PC-9 (cell line): ENCODE measurements around the gene ATAD3C. TPM values are rescaled to one million over a fixed set of nuclear protein-coding genes. Genes with fewer than 3 reads are reported as not detected.
"Not testable (repeated sequence)": the region's sequence is repeated elsewhere in the genome, so short reads cannot be mapped to it uniquely, and the experiment has no call there.

Source experiments
- BruUV-seq: library from RNA; stranded (reverse); fragments of 400-500 nt; replicated peaks from 2 replicates; lab custom pipeline; 2021; lab: Mats Ljungman, UMichigan
- CTCF ChIA-PET: fragments of 300-600 bp; sonication (Branson Sonifier 250); formaldehyde crosslinking; loops from one replicate; lab custom pipeline; 2022; ENCODE audit warnings: antibody characterized with exemption; lab: Charles Lee
- POLR2A ChIA-PET: fragments of 300-600 bp; sonication (Branson Sonifier 250); formaldehyde crosslinking; loops from one replicate; lab custom pipeline; 2022; ENCODE audit warnings: antibody characterized with exemption; ENCODE audit not compliant: unreplicated experiment; lab: Charles Lee
- DNase-seq, 2 experiments: peaks; one replicate each; pipeline versions ENCODE4 v3.0.0 to v3.0.0-alpha.2; 2015 to 2022; ENCODE audit warnings: mixed read lengths in 1 of 2
- H2AFZ ChIP-seq: fragments of 200-600 bp; sonication (generic); 2 replicates; pipeline ENCODE4 v1.8.1; 2017; ENCODE audit warnings: antibody characterized with exemption
- H3F3A ChIP-seq: fragments of 200-600 bp; sonication (generic); 2 replicates; pipeline ENCODE4 v1.8.1; 2017; ENCODE audit warnings: antibody characterized with exemption, mild to moderate bottlenecking, low read depth; ENCODE audit not compliant: insufficient read depth
- H3K27ac ChIP-seq: fragments of 200-600 bp; sonication (generic); 2 replicates; pipeline ENCODE4 v1.6.1; 2016; ENCODE audit warnings: mixed run types
- H3K27me3 ChIP-seq: fragments of 200-600 bp; sonication (generic); 2 replicates; pipeline ENCODE4 v1.6.1; 2016; ENCODE audit warnings: low read depth, mixed run types; ENCODE audit not compliant: insufficient read depth
- H3K36me3 ChIP-seq: fragments of 200-600 bp; sonication (generic); 2 replicates; pipeline ENCODE4 v1.6.1; 2016; ENCODE audit warnings: low read depth, mixed run types
- H3K4me1 ChIP-seq: fragments of 200-600 bp; sonication (generic); replicated peaks from 2 replicates; pipeline ENCODE4 v1.6.1; 2016; ENCODE audit warnings: mixed run types; ENCODE audit not compliant: insufficient read depth
- H3K4me2 ChIP-seq: fragments of 200-600 bp; sonication (generic); 2 replicates; pipeline ENCODE4 v1.6.1; 2017; ENCODE audit warnings: mixed run types
- H3K4me3 ChIP-seq: fragments of 200-600 bp; sonication (generic); 2 replicates; pipeline ENCODE4 v1.6.1; 2016; ENCODE audit warnings: mixed run types
- H3K79me2 ChIP-seq: fragments of 200-600 bp; sonication (generic); 2 replicates; pipeline ENCODE4 v1.6.1; 2017; ENCODE audit warnings: low read depth, mixed run types
- H3K9me2 ChIP-seq: fragments of 200-600 bp; sonication (generic); 2 replicates; pipeline ENCODE4 v1.8.1; 2017; ENCODE audit warnings: mild to moderate bottlenecking; ENCODE audit not compliant: insufficient read depth
- H3K9me3 ChIP-seq: fragments of 200-600 bp; sonication (generic); 2 replicates; pipeline ENCODE4 v1.8.1; 2016; ENCODE audit warnings: low read depth; ENCODE audit not compliant: insufficient read depth
- H4K20me1 ChIP-seq: fragments of 200-600 bp; sonication (generic); 2 replicates; pipeline ENCODE4 v1.8.1; 2017; ENCODE audit not compliant: insufficient read depth
- CTCF ChIP-seq: fragments of 200-600 bp; sonication (generic); conservative IDR thresholded peaks from 2 replicates; pipeline ENCODE4 v1.6.1; 2017; ENCODE audit warnings: mixed run types, antibody characterized with exemption, mild to moderate bottlenecking, moderate library complexity
- EZH2 ChIP-seq: fragments of 200-600 bp; sonication (generic); IDR thresholded peaks from 2 replicates; pipeline ENCODE4 v1.8.0; 2017; ENCODE audit warnings: antibody characterized with exemption, low read depth
- intact Hi-C: fragments of 100-400 bp; cut with micrococcal nuclease; formaldehyde crosslinking; loops from one replicate; pipeline ENCODE4 v1.10.0; 2022; ENCODE audit not compliant: unreplicated experiment
- total RNA-seq: library from RNA; stranded (reverse); gene quantifications from 2 replicates; pipeline ENCODE4 v1.2.3, GENCODE V29; 2021

ATAD3C gene
- total RNA-seq, 1 experiment from 2014 or later: 4.0 TPM

- H2AFZ ChIP-seq: no peak overlapping the region
- no peaks in the 10 kb centered on the region for H3K9me3 ChIP-seq
These were observed 21.7 kb upstream of the ATAD3C start for GRCh38 chr1:1427820-1428148.

GRCh38 chr1:1428174-1428573, 21.3 kb upstream of the ATAD3C start:
- intact Hi-C loops: no loop called here
- Histone ChIP-seq H2AFZ (no peak overlapping the region), H3K27me3 (no peaks in the 10 kb centered on the region), H3K4me1 (peaks cover 39% of the 10 kb centered on the region), H3K36me3 (no peaks in the 10 kb centered on the region), H3K9me2 (no peaks in the 10 kb centered on the region), H3K27ac (no peak overlapping the region), H3F3A (peaks cover 18% of the 10 kb centered on the region; the same call in 1 of the 2 replicates), H3K79me2 (no peaks in the 10 kb centered on the region), H3K4me2 (no peak overlapping the region), H3K9me3 (no peaks in the 10 kb centered on the region), H3K4me3 (no peak overlapping the region), H4K20me1 (no peaks in the 10 kb centered on the region)
- CTCF ChIA-PET: no interaction called here
- DNase-seq: no peak
- no peak for TF ChIP-seq EZH2
- TF ChIP-seq CTCF: no peak
- POLR2A ChIA-PET: no interaction called here
- BruUV-seq: no TSS peak

More at GRCh38 chr1:1427820-1428148, 21.7 kb upstream of the ATAD3C start:
- H4K20me1 ChIP-seq: no peaks in the 10 kb centered on the region
- TF ChIP-seq EZH2 (no peak), CTCF (no peak)
- H3K79me2 ChIP-seq: no peaks in the 10 kb centered on the region
- no TSS peak for BruUV-seq
- H3F3A ChIP-seq: peaks cover 19% of the 10 kb centered on the region; the same call in 1 of the 2 replicates
- CTCF ChIA-PET: no interaction called here
- no peaks in the 10 kb centered on the region for H3K27me3 ChIP-seq
- intact Hi-C loops: no loop called here
- H3K4me3 ChIP-seq: no peak overlapping the region
- POLR2A ChIA-PET: no interaction called here
- H3K27ac ChIP-seq: no peak overlapping the region
- DNase-seq: no peak
- H3K36me3 ChIP-seq: no peaks in the 10 kb centered on the region
- peaks cover 39% of the 10 kb centered on the region for H3K4me1 ChIP-seq
- H3K9me2 ChIP-seq: no peaks in the 10 kb centered on the region
- H3K4me2 ChIP-seq: no peak overlapping the region

DNA sequence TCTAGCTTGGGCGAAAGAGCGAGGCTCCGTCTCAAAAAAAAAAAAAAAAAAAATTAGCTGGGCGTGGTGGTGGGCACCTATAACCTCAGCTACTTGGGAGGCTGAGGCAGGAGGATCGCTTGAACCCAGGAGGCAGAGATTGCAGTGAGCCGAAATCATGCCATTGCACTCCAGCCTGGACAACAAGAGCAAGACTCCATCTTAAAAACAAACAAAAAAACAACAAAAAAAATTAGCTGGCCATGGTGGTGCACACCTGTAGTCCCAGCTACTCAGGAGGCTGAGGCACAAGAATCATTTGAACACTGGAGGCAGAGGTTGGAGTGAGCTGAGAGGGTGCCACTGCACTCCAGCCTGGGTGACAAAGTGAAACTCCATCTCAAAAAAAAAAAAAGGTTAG, 20.5 kb upstream of the ATAD3C start:
- H3K27me3 ChIP-seq, intact Hi-C loops, H3K79me2 ChIP-seq, H3K36me3 ChIP-seq, H3K27ac ChIP-seq, DNase-seq, H3K9me2 ChIP-seq, H2AFZ ChIP-seq, BruUV-seq, H3K4me3 ChIP-seq, H4K20me1 ChIP-seq, CTCF ChIA-PET, H3K4me2 ChIP-seq, H3K9me3 ChIP-seq: not testable (repeated sequence)
- H3K4me1 ChIP-seq: peaks cover 42% of the 10 kb centered on the region
- H3F3A ChIP-seq: peaks cover 24% of the 10 kb centered on the region; the same call in 1 of the 2 replicates
- POLR2A ChIA-PET: interaction anchor here (0.5 kb wide), 1 partner anchor 27 kb away, joined by 3 read pairs; no protein-coding TSS in a partner anchor

GRCh38 chr1:1429671-1430073, 19.8 kb upstream of the ATAD3C start:
- no TSS peak for BruUV-seq
- TF ChIP-seq EZH2 (no peak), CTCF (no peak)
- Histone ChIP-seq H3K9me3 (no peaks in the 10 kb centered on the region), H4K20me1 (no peaks in the 10 kb centered on the region), H3K79me2 (no peaks in the 10 kb centered on the region), H3K4me1 (peaks cover 49% of the 10 kb centered on the region), H3K4me3 (no peak overlapping the region), H3K27me3 (no peaks in the 10 kb centered on the region), H3K4me2 (peak overlapping the region; percentile 85), H3K36me3 (no peaks in the 10 kb centered on the region), H3K9me2 (no peaks in the 10 kb centered on the region), H2AFZ (no peak overlapping the region), H3K27ac (no peak overlapping the region), H3F3A (peaks cover 27% of the 10 kb centered on the region; the same call in 1 of the 2 replicates)
- no peak for DNase-seq
- intact Hi-C loops: loop anchor here (10.0 kb wide), 1 partner anchor 85 kb away; the partner anchor contains the start of gene DVL1
- CTCF ChIA-PET: no interaction called here
- POLR2A ChIA-PET: interaction anchor here (0.5 kb wide), 1 partner anchor 28 kb away, joined by 3 read pairs; no protein-coding TSS in a partner anchor
